HG02840 (cell line): ENCODE results near the gene SLCO1A2.

Source experiments
- ATAC-seq: cut with Tn5 transposase; IDR thresholded peaks from one replicate; pipeline ENCODE4 v1.9.1; 2021; ENCODE audit warnings: mild to moderate bottlenecking, moderate library complexity, moderate number of reproducible peaks; ENCODE audit not compliant: unreplicated experiment, low FRiP score

Gene SLCO1A2

GRCh38 chr12:21330682-21331253 lies 3.9 kb downstream of the SLCO1A2 start:
- ATAC-seq = no peak

- ATAC-seq = no peak
Observed at GRCh38 chr12:21328578-21328977, 6.1 kb downstream of the SLCO1A2 start.

GRCh38 chr12:21324551-21324950 lies 10.2 kb downstream of the SLCO1A2 start:
- ATAC-seq = no peak

GRCh38 chr12:21323736-21324135 lies 11.0 kb downstream of the SLCO1A2 start:
- no peak for ATAC-seq

- ATAC-seq = no peak
Observed at GRCh38 chr12:21308785-21309184, 25.9 kb downstream of the SLCO1A2 start.

- no peak for ATAC-seq
Observed at GRCh38 chr12:21305661-21306060, 29.1 kb downstream of the SLCO1A2 start.

GRCh38 chr12:21300632-21301031 lies 34.1 kb downstream of the SLCO1A2 start:
- ATAC-seq = no peak

- no peak for ATAC-seq
Observed at GRCh38 chr12:21296751-21297406, 37.8 kb downstream of the SLCO1A2 start.

GRCh38 chr12:21296348-21296747 lies 38.4 kb downstream of the SLCO1A2 start:
- ATAC-seq = no peak

GRCh38 chr12:21294176-21294575 lies 40.5 kb downstream of the SLCO1A2 start:
- no peak for ATAC-seq

- no peak for ATAC-seq
Observed at GRCh38 chr12:21292111-21292510, 42.6 kb downstream of the SLCO1A2 start.

- no peak for ATAC-seq
Observed at GRCh38 chr12:21289698-21290097, 45.0 kb downstream of the SLCO1A2 start.

- ATAC-seq = no peak
Observed at GRCh38 chr12:21276826-21277225, 57.9 kb downstream of the SLCO1A2 start.

GRCh38 chr12:21265932-21266331 lies 68.8 kb downstream of the SLCO1A2 start:
- no peak for ATAC-seq

GRCh38 chr12:21264232-21264631 lies 70.5 kb downstream of the SLCO1A2 start:
- ATAC-seq = no peak

GRCh38 chr12:21257172-21257571 lies 77.5 kb downstream of the SLCO1A2 start:
- no peak for ATAC-seq

- ATAC-seq = no peak
Observed at GRCh38 chr12:21252070-21252469, 82.6 kb downstream of the SLCO1A2 start.

GRCh38 chr12:21248679-21249078 lies 86.0 kb downstream of the SLCO1A2 start:
- ATAC-seq = no peak

GRCh38 chr12:21239866-21240265 lies 94.9 kb downstream of the SLCO1A2 start:
- ATAC-seq = no peak

- no peak for ATAC-seq
Observed at GRCh38 chr12:21234395-21234794, 100.3 kb downstream of the SLCO1A2 start.

GRCh38 chr12:21223930-21224329 lies 110.8 kb downstream of the SLCO1A2 start:
- no peak for ATAC-seq

- ATAC-seq = no peak
Observed at GRCh38 chr12:21221778-21222177, 112.9 kb downstream of the SLCO1A2 start.
